A673 (cell line): ENCODE measurements around the gene SWI5. TPM values are rescaled to one million over a fixed set of nuclear protein-coding genes. Genes with fewer than 3 reads are reported as not detected.

Experiments
- BruUV-seq: library from RNA; stranded (reverse); fragments of 400-500 nt; replicated peaks from 2 replicates; lab custom pipeline; 2021; lab: Mats Ljungman, UMichigan
- CTCF ChIA-PET: fragments of 300-600 bp; sonication (Branson Sonifier 250); formaldehyde crosslinking; loops from one replicate; lab custom pipeline; 2022; ENCODE audit warnings: antibody characterized with exemption; lab: Charles Lee
- POLR2A ChIA-PET: fragments of 300-600 bp; sonication (Branson Sonifier 250); formaldehyde crosslinking; loops from one replicate; lab custom pipeline; 2022; ENCODE audit warnings: antibody characterized with exemption; ENCODE audit not compliant: low non-redundant PET; lab: Charles Lee
- DNase-seq: peaks from one replicate; pipeline ENCODE4 v3.0.0-alpha.2; 2015; ENCODE audit warnings: low spot score
- H3K27ac ChIP-seq: fragments of 200-600 bp; sonication (generic); 2 replicates; pipeline ENCODE4 v1.5.1; 2016; ENCODE audit warnings: mixed run types, low read depth, mild to moderate bottlenecking, mixed read lengths, antibody characterized with exemption, low read length; ENCODE audit not compliant: poor library complexity, severe bottlenecking
- H3K27me3 ChIP-seq: fragments of 200-600 bp; sonication (generic); replicated peaks from 2 replicates; pipeline ENCODE4 v1.6.1; 2017; ENCODE audit warnings: mixed run types, low read depth, mild to moderate bottlenecking, mixed read lengths, antibody characterized with exemption, low read length; ENCODE audit not compliant: insufficient read depth, poor library complexity
- H3K36me3 ChIP-seq: fragments of 200-600 bp; sonication (generic); 2 replicates; pipeline ENCODE4 v1.6.1; 2016; ENCODE audit warnings: mixed run types, mild to moderate bottlenecking, mixed read lengths, antibody characterized with exemption, low read length; ENCODE audit not compliant: insufficient read depth, poor library complexity, severe bottlenecking
- H3K4me1 ChIP-seq: fragments of 200-600 bp; sonication (generic); 2 replicates; pipeline ENCODE4 v1.6.1; 2017; ENCODE audit warnings: mixed run types, mild to moderate bottlenecking, mixed read lengths, antibody characterized with exemption, low read length; ENCODE audit not compliant: insufficient read depth, poor library complexity, severe bottlenecking
- H3K4me3 ChIP-seq: fragments of 200-600 bp; sonication (generic); 2 replicates; pipeline ENCODE4 v1.5.1; 2016; ENCODE audit warnings: low read depth, mixed run types, mild to moderate bottlenecking, mixed read lengths, low read length; ENCODE audit not compliant: poor library complexity, severe bottlenecking
- H3K9me3 ChIP-seq: fragments of 200-600 bp; sonication (generic); 2 replicates; pipeline ENCODE4 v1.6.1; 2016; ENCODE audit warnings: mixed run types, low read depth, mild to moderate bottlenecking, mixed read lengths, antibody characterized with exemption, low read length; ENCODE audit not compliant: poor library complexity, severe bottlenecking
- EZH2 ChIP-seq: fragments of 200-600 bp; sonication (generic); IDR thresholded peaks from 2 replicates; pipeline ENCODE4 v1.6.1; 2017; ENCODE audit warnings: borderline replicate concordance, low read depth, mild to moderate bottlenecking, mixed read lengths, antibody characterized with exemption, low read length; ENCODE audit not compliant: poor library complexity, severe bottlenecking
- intact Hi-C: fragments of 100-400 bp; cut with micrococcal nuclease; formaldehyde crosslinking; loops from one replicate; pipeline ENCODE4 v1.10.0; 2022; ENCODE audit not compliant: unreplicated experiment
- total RNA-seq: library from RNA; stranded (reverse); gene quantifications from 2 replicates; pipeline ENCODE4 v1.2.3, GENCODE V29; 2021
- TF ChIP-seq, protein P1 (sequence below): fragments of 300-800, 200-600 bp; sonication (generic); conservative IDR thresholded peaks from 2 replicates; pipeline ENCODE4 v1.5.1; 2017; ENCODE audit warnings: low read depth, mild to moderate bottlenecking, antibody characterized with exemption, low read length, moderate library complexity, mixed read lengths

SWI5 gene
- total RNA-seq, 1 experiment from 2014 or later = 19.0 TPM

DNA sequence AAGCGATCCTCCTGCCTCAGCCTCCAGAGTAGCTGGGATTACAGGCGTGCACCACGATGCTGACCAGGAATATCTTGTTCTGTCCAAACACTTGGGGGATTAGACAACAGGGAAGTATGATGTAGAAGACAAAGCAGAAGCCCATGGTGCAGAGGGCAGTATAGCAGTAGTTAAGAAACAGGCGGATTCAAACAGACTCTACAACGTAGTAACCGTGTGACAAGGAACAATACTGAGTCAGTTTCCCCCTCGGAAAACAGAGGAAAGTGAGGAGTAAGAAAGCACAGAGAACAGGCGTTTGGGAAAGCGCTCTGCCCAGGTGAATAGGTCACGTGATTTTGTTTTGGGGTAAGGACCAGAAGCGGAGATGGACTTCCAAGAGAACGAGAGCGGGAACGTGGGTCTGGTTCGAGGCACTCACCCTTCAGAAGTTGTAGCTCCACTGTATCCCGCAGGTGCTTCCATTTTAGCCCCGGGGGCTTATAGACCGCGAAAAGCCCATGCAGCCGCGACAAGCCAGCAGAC is 45.9 kb downstream of the SWI5 start:
- H3K9me3 ChIP-seq = no peaks in the 10 kb centered on the region
- H3K4me3 ChIP-seq = peak overlapping the region; percentile 98
- H3K36me3 ChIP-seq = peaks cover 28% of the 10 kb centered on the region
- BruUV-seq = TSS peak; percentile 78
- no peak for DNase-seq
- peak overlapping the region; percentile 98 for H3K27ac ChIP-seq
- peaks cover 13% of the 10 kb centered on the region for H3K4me1 ChIP-seq
- H3K27me3 ChIP-seq = no peaks in the 10 kb centered on the region
- intact Hi-C loops = no loop called here
- POLR2A ChIA-PET = no interaction called here
- TF ChIP-seq EZH2 = no peak
- TF ChIP-seq, protein P1, sequence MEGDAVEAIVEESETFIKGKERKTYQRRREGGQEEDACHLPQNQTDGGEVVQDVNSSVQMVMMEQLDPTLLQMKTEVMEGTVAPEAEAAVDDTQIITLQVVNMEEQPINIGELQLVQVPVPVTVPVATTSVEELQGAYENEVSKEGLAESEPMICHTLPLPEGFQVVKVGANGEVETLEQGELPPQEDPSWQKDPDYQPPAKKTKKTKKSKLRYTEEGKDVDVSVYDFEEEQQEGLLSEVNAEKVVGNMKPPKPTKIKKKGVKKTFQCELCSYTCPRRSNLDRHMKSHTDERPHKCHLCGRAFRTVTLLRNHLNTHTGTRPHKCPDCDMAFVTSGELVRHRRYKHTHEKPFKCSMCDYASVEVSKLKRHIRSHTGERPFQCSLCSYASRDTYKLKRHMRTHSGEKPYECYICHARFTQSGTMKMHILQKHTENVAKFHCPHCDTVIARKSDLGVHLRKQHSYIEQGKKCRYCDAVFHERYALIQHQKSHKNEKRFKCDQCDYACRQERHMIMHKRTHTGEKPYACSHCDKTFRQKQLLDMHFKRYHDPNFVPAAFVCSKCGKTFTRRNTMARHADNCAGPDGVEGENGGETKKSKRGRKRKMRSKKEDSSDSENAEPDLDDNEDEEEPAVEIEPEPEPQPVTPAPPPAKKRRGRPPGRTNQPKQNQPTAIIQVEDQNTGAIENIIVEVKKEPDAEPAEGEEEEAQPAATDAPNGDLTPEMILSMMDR = no peak
- CTCF ChIA-PET = no interaction called here

DNA sequence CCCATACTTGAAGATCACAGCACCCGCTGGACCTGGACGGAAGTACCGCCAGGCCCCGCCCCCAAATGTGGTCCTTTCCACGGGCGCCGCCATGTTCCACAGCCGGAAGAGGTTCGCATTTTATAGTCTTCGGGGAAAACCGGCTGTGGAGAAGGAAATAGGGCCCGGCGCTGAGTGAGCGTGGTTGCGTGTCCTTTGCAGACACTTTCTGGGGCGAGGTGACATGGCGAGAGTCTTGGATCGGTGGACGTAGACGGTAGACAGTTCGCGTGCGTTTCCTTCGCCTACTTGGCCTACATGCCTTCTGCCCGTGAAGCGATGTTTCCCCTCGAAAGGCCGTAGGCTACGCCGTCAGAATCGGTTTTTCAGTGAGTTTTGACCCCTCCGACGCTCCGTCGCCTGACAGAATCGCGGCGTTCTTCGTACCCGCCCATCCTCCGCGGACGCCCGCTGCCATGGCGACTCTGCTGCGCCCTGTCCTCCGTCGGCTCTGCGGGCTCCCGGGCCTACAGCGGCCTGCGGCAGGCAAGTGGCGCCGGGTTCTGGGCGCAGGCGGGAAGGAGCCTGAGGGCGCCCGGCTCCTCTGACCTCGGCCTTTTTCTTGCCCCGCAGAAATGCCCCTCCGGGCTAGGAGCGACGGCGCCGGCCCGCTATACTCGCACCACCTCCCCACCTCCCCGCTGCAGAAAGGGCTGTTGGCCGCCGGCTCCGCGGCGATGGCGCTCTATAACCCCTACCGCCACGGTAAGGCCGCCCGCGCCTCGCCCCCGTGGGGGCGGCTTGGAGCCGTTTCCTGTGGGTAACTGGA is 46.5 kb downstream of the SWI5 start, which contains the start of the genes COQ4 and TRUB2:
TSS of gene COQ4 (plus strand) at position 436 of the 808 bp plus-strand sequence. CDS start at position 456, 20 bp downstream.
TSS of gene TRUB2 (minus strand) at position 44 of the 808 bp plus-strand sequence. CDS start at position 5, 39 bp downstream.
- POLR2A ChIA-PET = interaction anchor here (0.7 kb wide), 1 partner anchor 337 kb away, joined by 3 read pairs; no protein-coding TSS in a partner anchor
- CTCF ChIA-PET = no interaction called here
- BruUV-seq = no TSS peak
- H3K9me3 ChIP-seq = no peaks in the 10 kb centered on the region
- H3K27ac ChIP-seq = peak within 1 kb of the TSS; percentile 98
- H3K36me3 ChIP-seq = peaks cover 21% of the 10 kb centered on the region
- TF ChIP-seq EZH2 = no peak
- TF ChIP-seq, protein P1 = no peak
- no peaks in the 10 kb centered on the region for H3K27me3 ChIP-seq
- DNase-seq = peak; percentile 98
- peaks cover 13% of the 10 kb centered on the region for H3K4me1 ChIP-seq
- intact Hi-C loops = no loop called here
- H3K4me3 ChIP-seq = peak within 1 kb of the TSS; percentile 98

DNA sequence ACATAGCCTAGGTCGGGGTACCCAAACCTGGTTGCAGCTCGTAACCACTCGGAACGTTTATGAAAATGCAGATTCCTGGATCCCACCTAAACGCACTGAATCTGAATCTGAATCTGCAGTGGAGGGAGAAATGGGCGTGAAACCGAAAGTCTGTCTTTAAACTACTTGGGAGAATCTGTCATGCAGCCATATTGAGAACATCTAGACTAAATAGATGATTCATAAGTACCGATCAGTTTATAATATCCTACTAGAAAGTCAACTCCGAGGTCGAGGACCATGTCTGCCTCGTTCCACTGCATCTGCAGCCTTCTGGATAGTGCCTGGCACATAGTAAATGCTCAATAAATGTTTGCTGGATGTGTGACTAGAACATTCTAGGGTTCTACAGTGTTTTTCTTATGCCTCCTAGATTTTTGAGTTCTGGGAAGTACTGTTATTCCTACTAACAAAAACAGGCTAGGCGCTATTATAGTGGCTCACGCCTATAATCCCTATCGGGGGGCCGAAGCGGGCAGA is 47.2 kb downstream of the SWI5 start:
- Histone ChIP-seq H3K9me3 (no peaks in the 10 kb centered on the region), H3K4me3 (peak overlapping the region; percentile 98), H3K27ac (peak overlapping the region; percentile 98), H3K36me3 (peaks cover 19% of the 10 kb centered on the region), H3K27me3 (no peaks in the 10 kb centered on the region), H3K4me1 (peaks cover 13% of the 10 kb centered on the region)
- no peak for DNase-seq
- CTCF ChIA-PET = no interaction called here
- no peak for TF ChIP-seq EZH2
- TF ChIP-seq, protein P1 = no peak
- BruUV-seq = TSS peak; percentile 66
- POLR2A ChIA-PET = interaction anchor here (0.7 kb wide), 1 partner anchor 337 kb away, joined by 3 read pairs; no protein-coding TSS in a partner anchor
- intact Hi-C loops = no loop called here
